ENCODE data around the gene ANGPTL7. TPM values are rescaled to one million over a fixed set of nuclear protein-coding genes. Genes with fewer than 3 reads are reported as not detected.

Gene ANGPTL7
- total RNA-seq, 2 donors from 2014 or later, result not detected

DNA sequence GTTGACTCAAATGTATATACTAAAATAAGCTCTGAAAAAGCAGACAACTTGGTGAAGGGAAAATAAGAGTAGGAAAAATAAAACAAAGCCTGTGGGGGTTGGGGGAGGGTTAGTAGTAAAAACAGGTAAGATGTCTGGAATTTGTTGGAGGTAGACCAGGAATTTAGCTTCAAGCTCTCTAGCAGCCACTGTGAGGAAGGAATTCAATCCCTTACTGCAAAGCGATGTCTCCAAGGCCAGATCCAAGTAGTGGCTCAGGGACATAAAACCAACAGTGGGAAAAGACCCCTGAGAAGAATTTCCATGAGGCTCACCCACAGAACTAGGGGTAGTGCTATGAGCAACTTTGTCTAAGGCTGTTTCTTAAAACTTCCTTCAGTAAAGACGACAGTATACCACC is 7.8 kb downstream of the ANGPTL7 start:
- peaks cover 5% of the 10 kb centered on the region for H3K4me1 Mint-ChIP-seq
- H3K36me3 Mint-ChIP-seq (ENCODE audit: low read depth), result peaks cover 5% of the 10 kb centered on the region
- H3K27ac Mint-ChIP-seq, result no peak overlapping the region
- no peak for ATAC-seq
- H3K4me3 Mint-ChIP-seq, result no peak overlapping the region
- DNase-seq, result no peak
- H3K27me3 Mint-ChIP-seq, result no peaks in the 10 kb centered on the region
- H3K9me3 ChIP-seq (ENCODE audit: control insufficient read depth, low read length, poor library complexity, severe bottlenecking), result no peaks in the 10 kb centered on the region

- ATAC-seq (no peak), DNase-seq (no peak)
- Mint-ChIP-seq H3K27ac (no peak overlapping the region), H3K4me3 (no peak overlapping the region), H3K4me1 (peaks cover 5% of the 10 kb centered on the region), H3K27me3 (no peaks in the 10 kb centered on the region), H3K36me3 (ENCODE audit: low read depth) (peaks cover 5% of the 10 kb centered on the region)
- no peaks in the 10 kb centered on the region for H3K9me3 ChIP-seq (ENCODE audit: control insufficient read depth, low read length, poor library complexity, severe bottlenecking)
These were observed 8.2 kb downstream of the ANGPTL7 start for GRCh38 chr1:11197359-11197758.

- no peaks in the 10 kb centered on the region for H3K27me3 Mint-ChIP-seq
- H3K36me3 Mint-ChIP-seq (ENCODE audit: low read depth), result peaks cover 5% of the 10 kb centered on the region
- peaks cover 5% of the 10 kb centered on the region for H3K4me1 Mint-ChIP-seq
- no peaks in the 10 kb centered on the region for H3K9me3 ChIP-seq (ENCODE audit: control insufficient read depth, low read length, poor library complexity, severe bottlenecking)
- no peak for DNase-seq
- ATAC-seq, result no peak
- H3K4me3 Mint-ChIP-seq, result no peak overlapping the region
- peak overlapping the region; percentile 14 for H3K27ac Mint-ChIP-seq
These were observed 9.1 kb downstream of the ANGPTL7 start for GRCh38 chr1:11198257-11198656.

DNA sequence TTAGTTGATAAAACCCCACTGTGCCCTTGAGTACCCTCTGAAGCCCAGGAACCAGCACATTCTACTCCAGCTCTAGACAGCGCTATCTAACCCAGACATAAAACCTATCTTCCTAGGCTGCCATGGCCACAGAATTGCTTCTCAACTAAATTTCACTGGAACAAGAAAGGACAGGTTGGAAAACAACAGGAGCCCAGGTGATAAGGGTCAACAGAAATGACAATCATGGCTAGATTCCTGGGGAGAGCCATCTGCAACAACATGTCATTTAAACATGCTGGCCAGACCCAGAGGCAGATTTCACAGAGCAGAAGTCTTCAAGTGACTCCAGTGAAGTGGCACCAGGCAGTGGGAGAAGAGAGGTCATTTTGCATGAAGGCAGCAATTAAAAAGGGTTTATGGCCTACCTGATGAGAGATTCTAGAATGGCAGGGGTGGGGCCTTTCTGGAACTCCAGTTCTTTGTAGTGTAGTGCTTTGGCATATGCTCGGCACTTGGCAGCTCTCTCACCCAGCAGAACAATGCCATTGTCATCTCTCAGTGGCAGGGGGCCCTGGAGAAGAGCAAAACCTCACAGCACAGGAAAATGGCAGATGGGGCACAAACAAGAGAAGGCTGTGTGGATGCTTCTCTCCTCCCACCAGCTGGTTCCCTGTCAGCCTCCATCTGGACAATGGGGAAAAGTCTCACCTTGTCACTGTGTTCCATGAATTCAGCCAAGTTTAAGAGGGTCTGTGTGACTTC is 9.9 kb downstream of the ANGPTL7 start:
- peaks cover 9% of the 10 kb centered on the region for H3K36me3 Mint-ChIP-seq (ENCODE audit: low read depth)
- no peak for DNase-seq

DNA sequence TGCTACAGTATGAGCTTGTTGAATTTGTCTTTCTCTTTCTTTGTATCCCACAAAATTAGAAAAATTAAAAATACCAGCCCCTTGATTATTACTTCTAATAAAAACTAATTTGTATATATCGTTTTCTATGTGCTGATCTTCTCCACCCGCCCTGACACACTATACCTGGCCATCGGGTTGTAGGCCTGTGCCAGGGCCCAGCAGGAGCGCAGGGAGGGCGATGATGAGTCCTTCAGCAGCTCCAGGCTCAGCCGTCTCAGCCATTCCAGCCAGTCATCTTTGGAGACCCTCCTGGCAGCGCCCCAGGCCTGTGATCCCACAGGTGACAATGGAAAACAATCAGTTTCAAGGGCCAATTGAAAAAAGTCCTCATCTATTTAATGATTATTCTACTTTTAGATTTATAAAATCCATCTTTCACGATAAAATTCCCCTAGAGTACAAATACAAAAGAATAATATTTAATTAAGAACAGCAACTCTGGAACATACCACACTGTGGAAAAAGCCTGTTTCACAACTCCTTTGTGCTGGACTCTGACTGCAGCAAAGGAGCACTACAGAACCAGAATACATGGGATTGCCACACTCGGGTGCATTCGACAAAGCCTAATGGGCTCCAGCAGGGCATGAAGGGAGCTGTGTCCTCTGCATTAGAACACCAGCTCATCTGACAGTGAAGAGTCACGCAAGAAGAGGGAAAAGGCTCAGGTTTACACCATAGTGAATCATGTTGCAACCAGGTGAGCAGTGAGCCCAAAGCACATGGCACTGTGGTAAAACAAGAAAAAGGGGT is 15.4 kb downstream of the ANGPTL7 start:
- H3K27ac Mint-ChIP-seq, result peak overlapping the region; percentile 32
- no peaks in the 10 kb centered on the region for H3K27me3 Mint-ChIP-seq
- no peak overlapping the region for H3K4me3 Mint-ChIP-seq
- no peak for DNase-seq
- peaks cover 7% of the 10 kb centered on the region for H3K36me3 Mint-ChIP-seq (ENCODE audit: low read depth)
- no peak for ATAC-seq
- H3K4me1 Mint-ChIP-seq, result peaks cover 2% of the 10 kb centered on the region
- no peaks in the 10 kb centered on the region for H3K9me3 ChIP-seq (ENCODE audit: control insufficient read depth, low read length, poor library complexity, severe bottlenecking)

More for the DNA sequence above, 9.9 kb downstream of the ANGPTL7 start:
- Mint-ChIP-seq H3K27ac (peak overlapping the region; percentile 14), H3K27me3 (no peaks in the 10 kb centered on the region), H3K4me1 (peaks cover 5% of the 10 kb centered on the region), H3K4me3 (no peak overlapping the region)
- H3K9me3 ChIP-seq (ENCODE audit: control insufficient read depth, low read length, poor library complexity, severe bottlenecking), result no peaks in the 10 kb centered on the region
- no peak for ATAC-seq

DNA sequence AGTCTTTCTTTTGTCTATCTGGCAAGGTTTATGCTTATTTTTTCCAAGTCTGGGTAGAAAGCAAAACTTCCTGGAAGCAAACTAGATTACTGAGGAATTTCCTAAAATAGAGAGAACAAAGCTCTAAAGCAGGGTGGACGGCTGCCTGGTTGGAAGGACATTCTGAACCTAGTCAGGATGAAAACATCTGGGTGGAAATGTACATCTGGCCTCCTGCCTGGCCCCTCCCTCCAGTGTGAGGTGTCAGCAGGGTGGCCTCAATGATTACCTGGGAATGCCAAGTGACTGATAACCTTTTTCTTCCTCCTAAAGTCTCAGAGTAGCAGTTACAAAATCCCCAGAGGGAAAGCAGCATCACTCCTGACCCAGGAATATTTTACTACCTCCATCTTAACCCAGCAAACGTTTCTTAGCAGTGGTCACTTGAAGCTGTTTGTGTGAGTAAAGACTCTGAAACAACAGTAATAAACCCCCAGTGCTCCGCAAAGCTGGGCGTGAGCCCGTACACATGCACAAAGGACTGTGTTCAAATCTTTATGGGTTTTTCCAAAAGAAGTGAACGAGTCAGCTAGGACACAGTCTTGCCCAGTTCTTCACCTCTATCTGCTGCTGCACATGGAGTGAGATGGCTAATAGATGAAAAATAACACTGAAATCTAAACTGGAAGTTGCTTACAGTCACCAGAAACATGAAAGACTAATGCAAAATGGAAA is 18.9 kb downstream of the ANGPTL7 start:
- H3K27me3 Mint-ChIP-seq, result no peaks in the 10 kb centered on the region
- H3K36me3 Mint-ChIP-seq (ENCODE audit: low read depth), result peaks cover 13% of the 10 kb centered on the region
- ATAC-seq (no peak), DNase-seq (no peak)
- no peaks in the 10 kb centered on the region for H3K9me3 ChIP-seq (ENCODE audit: control insufficient read depth, low read length, poor library complexity, severe bottlenecking)
- no peak overlapping the region for H3K4me3 Mint-ChIP-seq
- H3K27ac Mint-ChIP-seq, result no peak overlapping the region
- peaks cover 5% of the 10 kb centered on the region for H3K4me1 Mint-ChIP-seq

DNA sequence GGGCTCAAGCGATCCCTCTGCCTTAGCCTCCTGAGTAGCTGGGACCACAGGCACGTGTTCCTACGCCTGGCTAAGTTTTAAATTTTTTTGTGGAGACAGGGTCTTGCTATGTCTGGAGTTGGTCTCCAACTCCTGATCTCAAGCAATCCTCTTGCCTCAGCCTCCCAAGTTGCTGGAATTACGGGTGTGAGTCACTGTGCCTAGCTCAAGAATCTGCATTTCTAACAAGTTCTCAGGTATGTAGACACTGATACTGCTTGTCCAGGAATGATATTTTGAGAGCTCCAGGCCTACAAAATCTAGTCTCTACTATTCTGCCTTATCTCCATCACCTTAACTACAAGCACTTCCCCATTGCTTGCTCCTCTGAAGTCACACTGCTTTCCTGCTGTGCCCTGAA is 22.3 kb downstream of the ANGPTL7 start:
- Mint-ChIP-seq H3K36me3 (ENCODE audit: low read depth) (peaks cover 12% of the 10 kb centered on the region), H3K27me3 (no peaks in the 10 kb centered on the region), H3K27ac (no peak overlapping the region), H3K4me3 (no peak overlapping the region), H3K4me1 (peaks cover 8% of the 10 kb centered on the region)
- DNase-seq (no peak), ATAC-seq (no peak)
- H3K9me3 ChIP-seq (ENCODE audit: control insufficient read depth, low read length, poor library complexity, severe bottlenecking), result no peaks in the 10 kb centered on the region

DNA sequence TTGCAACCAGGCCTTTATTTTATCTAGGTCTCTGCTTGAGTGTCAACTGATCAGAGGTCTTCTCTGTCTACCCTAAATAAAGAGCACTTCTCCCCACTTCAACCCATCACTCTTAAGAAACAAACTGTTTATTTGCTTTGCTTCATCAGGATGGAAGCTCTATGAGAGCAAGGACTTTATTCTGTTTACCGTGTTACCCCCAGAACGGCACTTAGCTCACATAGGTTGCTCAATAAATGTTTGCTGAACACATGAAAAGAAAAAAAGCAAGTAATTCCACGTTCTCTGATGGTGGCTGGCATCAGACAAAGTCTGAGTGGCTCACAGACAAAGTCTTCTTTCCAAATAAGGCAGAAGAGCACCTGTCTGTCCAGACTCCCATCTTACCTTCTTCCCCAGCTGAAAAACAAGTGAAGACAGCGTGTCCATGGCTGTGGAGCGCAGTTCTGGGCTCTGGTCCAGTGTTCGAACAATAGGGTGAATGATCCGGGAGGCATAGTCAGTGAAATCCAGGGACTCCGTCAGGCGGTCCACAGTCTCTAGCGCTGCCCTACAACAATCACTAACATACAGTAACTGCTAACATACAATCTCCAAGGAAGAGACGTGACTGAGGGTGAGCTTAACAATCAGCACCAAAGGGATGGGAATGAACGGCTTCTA is 22.9 kb downstream of the ANGPTL7 start:
- ATAC-seq (no peak), DNase-seq (no peak)
- Mint-ChIP-seq H3K4me3 (no peak overlapping the region), H3K4me1 (peaks cover 8% of the 10 kb centered on the region), H3K27me3 (no peaks in the 10 kb centered on the region), H3K27ac (no peak overlapping the region), H3K36me3 (ENCODE audit: low read depth) (peaks cover 12% of the 10 kb centered on the region)
- H3K9me3 ChIP-seq (ENCODE audit: control insufficient read depth, low read length, poor library complexity, severe bottlenecking), result no peaks in the 10 kb centered on the region

- no peak for DNase-seq
- no peak overlapping the region for H3K4me3 Mint-ChIP-seq
- peaks cover 12% of the 10 kb centered on the region for H3K36me3 Mint-ChIP-seq (ENCODE audit: low read depth)
- no peaks in the 10 kb centered on the region for H3K27me3 Mint-ChIP-seq
- no peak overlapping the region for H3K27ac Mint-ChIP-seq
- peaks cover 8% of the 10 kb centered on the region for H3K4me1 Mint-ChIP-seq
- no peaks in the 10 kb centered on the region for H3K9me3 ChIP-seq (ENCODE audit: control insufficient read depth, low read length, poor library complexity, severe bottlenecking)
- ATAC-seq, result no peak
These were observed 25.7 kb downstream of the ANGPTL7 start for GRCh38 chr1:11214698-11215380.

DNA sequence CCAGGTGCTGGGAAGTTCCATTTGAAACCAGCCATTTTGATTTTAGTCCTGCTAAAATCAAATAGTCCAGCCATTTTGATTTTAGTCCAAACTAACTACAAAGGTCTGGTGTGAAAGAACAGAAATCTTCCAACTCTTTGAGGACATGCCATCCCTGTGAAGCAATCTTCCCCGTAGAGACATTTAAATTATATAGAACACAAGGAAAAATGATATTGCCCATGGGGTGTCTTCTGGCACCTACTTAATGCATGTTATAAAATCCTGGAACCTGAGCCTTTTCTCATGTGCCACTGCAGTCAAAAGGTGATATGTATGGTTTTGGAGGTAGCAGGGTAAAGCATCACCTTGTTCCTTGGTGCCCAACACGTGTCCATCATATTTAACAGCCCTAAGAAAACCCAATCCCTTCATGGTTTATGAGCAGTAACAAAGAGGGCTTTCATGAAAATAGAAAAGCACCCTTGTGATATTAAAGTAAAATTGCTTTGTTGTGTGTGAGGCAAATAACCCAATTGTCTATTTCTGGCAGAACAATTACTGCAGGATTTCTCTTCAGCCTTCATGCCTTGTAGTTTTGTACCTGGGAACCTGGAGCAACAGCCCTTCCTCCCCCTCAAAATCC is 26.3 kb downstream of the ANGPTL7 start:
- H3K27me3 Mint-ChIP-seq, result no peaks in the 10 kb centered on the region
- no peaks in the 10 kb centered on the region for H3K9me3 ChIP-seq (ENCODE audit: control insufficient read depth, low read length, poor library complexity, severe bottlenecking)
- peaks cover 12% of the 10 kb centered on the region for H3K36me3 Mint-ChIP-seq (ENCODE audit: low read depth)
- H3K4me1 Mint-ChIP-seq, result peaks cover 8% of the 10 kb centered on the region
- no peak overlapping the region for H3K27ac Mint-ChIP-seq
- ATAC-seq, result no peak
- DNase-seq, result no peak
- no peak overlapping the region for H3K4me3 Mint-ChIP-seq

DNA sequence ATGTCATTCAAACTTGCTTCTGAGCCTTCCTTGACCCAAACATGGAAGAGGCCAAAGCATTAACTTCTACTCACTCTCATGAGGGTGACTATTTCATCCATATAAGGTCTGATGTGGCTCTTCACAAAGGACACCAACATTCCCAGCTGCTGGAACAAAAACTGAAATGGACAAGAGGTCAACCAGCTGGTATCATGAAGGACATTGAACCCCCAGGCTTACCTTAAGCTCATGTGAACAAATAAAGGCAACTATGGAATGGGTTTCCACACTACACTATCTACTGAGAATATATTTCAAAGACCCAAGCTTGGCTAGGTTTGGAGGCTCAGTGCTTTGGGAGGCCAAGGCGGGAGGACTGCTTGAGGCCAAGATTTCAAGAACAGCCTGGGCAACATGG is 26.9 kb downstream of the ANGPTL7 start:
- H3K9me3 ChIP-seq (ENCODE audit: control insufficient read depth, low read length, poor library complexity, severe bottlenecking), result no peaks in the 10 kb centered on the region
- DNase-seq (no peak), ATAC-seq (no peak)
- H3K36me3 Mint-ChIP-seq (ENCODE audit: low read depth), result peaks cover 12% of the 10 kb centered on the region
- no peaks in the 10 kb centered on the region for H3K27me3 Mint-ChIP-seq
- H3K27ac Mint-ChIP-seq, result no peak overlapping the region
- H3K4me1 Mint-ChIP-seq, result peaks cover 8% of the 10 kb centered on the region
- H3K4me3 Mint-ChIP-seq, result no peak overlapping the region
